Mesenchymal stem cell (in vitro differentiated cells and primary cell): Measurements from ENCODE around the gene PERP.

Experiments used
- DNase-seq: peaks from one replicate; pipeline ENCODE4 v3.0.0-alpha.2; 2013
- H2AFZ ChIP-seq: one replicate; pipeline ENCODE4 v1.6.1; 2013; ENCODE audit warnings: low read depth, mild to moderate bottlenecking, control low read depth, inconsistent platforms, low read length, moderate library complexity
- H2AK5ac ChIP-seq: 2 replicates; pipeline ENCODE4 v1.6.1; 2013; ENCODE audit warnings: low read length, moderate library complexity, mild to moderate bottlenecking, inconsistent platforms; ENCODE audit not compliant: severe bottlenecking
- H2BK120ac ChIP-seq: one replicate; pipeline ENCODE4 v1.6.1; 2013; ENCODE audit warnings: low read depth, mild to moderate bottlenecking, inconsistent platforms, low read length, moderate library complexity
- H2BK12ac ChIP-seq, 2 experiments: one replicate each; pipeline ENCODE4 v1.6.1; 2013; ENCODE audit warnings: inconsistent platforms in 2 of 2, low read length in 2 of 2, mild to moderate bottlenecking in 2 of 2, moderate library complexity in 2 of 2, control low read depth in 1 of 2
- H2BK15ac ChIP-seq: one replicate; pipeline ENCODE4 v1.6.1; 2013; ENCODE audit warnings: mild to moderate bottlenecking, low read depth, inconsistent platforms; ENCODE audit not compliant: poor library complexity, severe bottlenecking
- H2BK5ac ChIP-seq: 2 replicates; pipeline ENCODE4 v1.6.1; 2013; ENCODE audit warnings: low read depth, mild to moderate bottlenecking, low read length, control low read depth, inconsistent platforms; ENCODE audit not compliant: poor library complexity, severe bottlenecking
- H3K14ac ChIP-seq, 2 experiments: one replicate each; pipeline ENCODE4 v1.6.1; 2013; ENCODE audit warnings: inconsistent platforms in 2 of 2, low read length in 2 of 2, control low read depth in 1 of 2, mild to moderate bottlenecking in 1 of 2, moderate library complexity in 1 of 2
- H3K18ac ChIP-seq, 2 experiments: one replicate each; pipeline ENCODE4 v1.6.1; 2013; ENCODE audit warnings: inconsistent platforms in 2 of 2, low read length in 2 of 2, control low read depth in 1 of 2, low read depth in 1 of 2, mild to moderate bottlenecking in 1 of 2
- H3K23ac ChIP-seq, 2 experiments: one replicate each; pipeline ENCODE4 v1.6.1; 2013; ENCODE audit warnings: inconsistent platforms in 2 of 2, low read length in 2 of 2, mild to moderate bottlenecking in 2 of 2, moderate library complexity in 2 of 2, control low read depth in 1 of 2
- H3K27ac ChIP-seq: 2 replicates; pipeline ENCODE4 v1.5.1; 2013; ENCODE audit warnings: mild to moderate bottlenecking, moderate library complexity, low read length, control low read depth, inconsistent platforms; ENCODE audit not compliant: poor library complexity, severe bottlenecking
- H3K27me3 ChIP-seq, 2 experiments: 2 replicates each; pipeline versions ENCODE4 v1.6.1 to v1.7.0; 2013; ENCODE audit warnings: low read length in 2 of 2, mild to moderate bottlenecking in 2 of 2, moderate library complexity in 2 of 2, control low read depth in 1 of 2, inconsistent platforms in 1 of 2; ENCODE audit not compliant: control insufficient read depth in 1 of 2, insufficient read depth in 1 of 2
- H3K36me3 ChIP-seq, 2 experiments: 2 replicates each; pipeline versions ENCODE4 v1.6.1 to v1.7.0; 2013; ENCODE audit warnings: low read length in 2 of 2, control low read depth in 1 of 2, inconsistent platforms in 1 of 2, low read depth in 1 of 2, mild to moderate bottlenecking in 1 of 2; ENCODE audit not compliant: insufficient read depth in 2 of 2, control insufficient read depth in 1 of 2
- H3K4ac ChIP-seq, 2 experiments: one replicate each; pipeline ENCODE4 v1.6.1; 2013; ENCODE audit warnings: inconsistent platforms in 2 of 2, low read length in 2 of 2, mild to moderate bottlenecking in 2 of 2, moderate library complexity in 2 of 2, control low read depth in 1 of 2, low read depth in 1 of 2
- H3K4me1 ChIP-seq: 2 replicates; pipeline ENCODE4 v1.6.1; 2013; ENCODE audit warnings: low read depth, low read length, control low read depth; ENCODE audit not compliant: control insufficient read depth, insufficient read depth
- H3K4me2 ChIP-seq: 2 replicates; pipeline ENCODE4 v1.6.1; 2013; ENCODE audit warnings: low read length, mild to moderate bottlenecking, inconsistent platforms; ENCODE audit not compliant: poor library complexity, severe bottlenecking
- H3K4me3 ChIP-seq, 2 experiments: 2 replicates each; pipeline versions ENCODE4 v1.5.1 to v1.7.0; 2013; ENCODE audit warnings: low read length in 2 of 2, mild to moderate bottlenecking in 2 of 2, control low read depth in 1 of 2, low read depth in 1 of 2; ENCODE audit not compliant: insufficient read depth in 1 of 2
- H3K79me1 ChIP-seq: replicated peaks from 2 replicates; pipeline ENCODE4 v1.6.1; 2013; ENCODE audit warnings: mild to moderate bottlenecking, control low read depth, low read length, inconsistent platforms; ENCODE audit not compliant: poor library complexity, severe bottlenecking
- H3K9ac ChIP-seq: 2 replicates; pipeline ENCODE4 v1.7.0; 2013; ENCODE audit warnings: mild to moderate bottlenecking, low read length, moderate library complexity
- H3K9me3 ChIP-seq: 2 replicates; pipeline ENCODE4 v1.7.0; 2013; ENCODE audit warnings: mild to moderate bottlenecking, low read length; ENCODE audit not compliant: control insufficient read depth
- H4K8ac ChIP-seq: one replicate; pipeline ENCODE4 v1.6.1; 2013; ENCODE audit warnings: inconsistent platforms, mild to moderate bottlenecking, low read length, moderate library complexity
- H4K91ac ChIP-seq: one replicate; pipeline ENCODE4 v1.6.1; 2013; ENCODE audit warnings: mild to moderate bottlenecking, low read length, inconsistent platforms
- WGBS: methylation state at CpG from one replicate; pipeline ENCODE4 v1.1.7; 2013; ENCODE audit warnings: mixed read lengths; 5-methylcytosine and 5-hydroxymethylcytosine counted together

Gene PERP

DNA sequence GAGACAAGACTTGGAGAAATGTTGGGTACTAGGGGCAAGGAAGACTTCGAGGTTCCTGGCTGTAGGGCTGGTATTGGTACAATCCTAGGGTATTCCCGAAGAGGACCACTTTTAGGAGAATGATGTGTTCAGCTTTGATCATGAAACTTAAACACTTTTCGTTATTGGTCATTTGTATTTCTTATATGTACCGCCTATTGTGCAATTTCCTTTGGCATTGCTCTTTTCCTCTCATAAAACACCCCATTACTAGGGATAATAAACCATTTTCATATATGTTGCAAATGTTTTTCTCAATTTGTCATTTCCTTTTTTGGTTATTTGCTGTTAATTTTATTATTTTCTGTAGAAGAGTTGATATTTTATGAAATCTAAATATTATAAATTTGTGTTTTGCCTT, 35.6 kb upstream of the PERP start:
- Histone ChIP-seq H3K4me2 (no peak overlapping the region), H3K4ac (no peak overlapping the region), H2BK12ac (no peak overlapping the region), H2BK5ac (no peak overlapping the region), H3K9me3 (no peaks in the 10 kb centered on the region), H3K23ac (no peak overlapping the region), H2BK15ac (no peak overlapping the region), H3K79me1 (no peaks in the 10 kb centered on the region), H2AK5ac (no peak overlapping the region), H4K91ac (no peak overlapping the region), H3K36me3 (no peaks in the 10 kb centered on the region), H3K27ac (no peak overlapping the region), H3K4me3 (no peak overlapping the region), H3K14ac (no peak overlapping the region), H2BK120ac (no peak overlapping the region), H4K8ac (no peak overlapping the region), H3K9ac (no peak overlapping the region), H3K4me1 (no peaks in the 10 kb centered on the region), H2AFZ (no peak overlapping the region), H3K18ac (no peak overlapping the region), H3K27me3 (peaks cover 0 to 6% of the 10 kb centered on the region in 2 experiments)
- 83% methylated on average over 2 of the region's 4 CpGs for WGBS
- DNase-seq: no peak

DNA sequence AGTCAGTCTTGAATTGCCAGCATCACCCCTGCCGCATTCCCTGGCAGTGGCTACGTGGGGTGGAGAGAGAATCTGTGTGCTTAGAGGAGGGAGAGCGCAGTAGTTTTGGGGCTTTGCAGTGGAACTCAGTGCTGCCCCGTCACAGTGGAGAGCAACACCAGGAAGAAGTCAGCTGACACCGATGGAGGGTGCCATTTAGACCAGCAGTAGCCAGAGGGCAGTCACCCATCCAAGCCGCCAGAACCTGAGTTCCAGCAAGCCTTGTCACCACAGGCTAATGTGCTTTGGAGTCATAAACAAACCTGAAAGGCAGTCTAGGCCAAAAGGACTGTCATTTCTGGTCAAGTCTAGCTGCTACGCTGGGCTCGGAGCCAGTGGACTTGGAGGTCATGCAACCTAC, 22.0 kb upstream of the PERP start:
- H3K27ac ChIP-seq: no peak overlapping the region
- no peak overlapping the region for H3K4me2 ChIP-seq
- no peak overlapping the region for H3K4me3 ChIP-seq
- H2BK15ac ChIP-seq: no peak overlapping the region
- H3K27me3 ChIP-seq: peaks cover 0 to 4% of the 10 kb centered on the region in 2 experiments
- no peaks in the 10 kb centered on the region for H3K79me1 ChIP-seq
- DNase-seq: no peak
- H3K23ac ChIP-seq: no peak overlapping the region
- no peak overlapping the region for H2AFZ ChIP-seq
- WGBS: 82% methylated on average over 8 of the region's 8 CpGs
- no peak overlapping the region for H2BK120ac ChIP-seq
- no peak overlapping the region for H3K4ac ChIP-seq
- no peak overlapping the region for H4K91ac ChIP-seq
- no peak overlapping the region for H3K18ac ChIP-seq
- no peak overlapping the region for H2AK5ac ChIP-seq
- H3K9me3 ChIP-seq: no peaks in the 10 kb centered on the region
- no peaks in the 10 kb centered on the region for H3K4me1 ChIP-seq
- no peak overlapping the region for H4K8ac ChIP-seq
- no peak overlapping the region for H2BK5ac ChIP-seq
- no peaks in the 10 kb centered on the region for H3K36me3 ChIP-seq
- no peak overlapping the region for H2BK12ac ChIP-seq
- no peak overlapping the region for H3K14ac ChIP-seq
- no peak overlapping the region for H3K9ac ChIP-seq

- Histone ChIP-seq H3K27ac (no peak overlapping the region), H3K4me1 (no peaks in the 10 kb centered on the region), H3K4me2 (peak overlapping the region; percentile 45), H2AFZ (no peak overlapping the region), H3K18ac (no peak overlapping the region), H3K23ac (no peak overlapping the region), H3K9me3 (no peaks in the 10 kb centered on the region), H2BK12ac (no peak overlapping the region), H4K8ac (no peak overlapping the region), H3K4me3 (no peak overlapping the region), H2BK15ac (no peak overlapping the region), H3K9ac (no peak overlapping the region), H3K36me3 (no peaks in the 10 kb centered on the region), H4K91ac (no peak overlapping the region), H3K4ac (no peak overlapping the region), H2AK5ac (no peak overlapping the region), H2BK120ac (no peak overlapping the region), H3K79me1 (no peaks in the 10 kb centered on the region), H2BK5ac (no peak overlapping the region), H3K14ac (no peak overlapping the region), H3K27me3 (peaks cover 3 to 4% of the 10 kb centered on the region in 2 experiments)
- no peak for DNase-seq
- 98% methylated on average over 2 of the region's 3 CpGs for WGBS
Measured at GRCh38 chr6:138128096-138128495, 20.9 kb upstream of the PERP start.

- no peak overlapping the region for H4K8ac ChIP-seq
- no peak overlapping the region for H3K23ac ChIP-seq
- H3K27me3 ChIP-seq: peaks cover 0 to 22% of the 10 kb centered on the region in 2 experiments
- no peaks in the 10 kb centered on the region for H3K4me1 ChIP-seq
- H2BK5ac ChIP-seq: no peak overlapping the region
- H3K18ac ChIP-seq: no peak overlapping the region
- no peak overlapping the region for H2AK5ac ChIP-seq
- H3K14ac ChIP-seq: no peak overlapping the region
- H3K4ac ChIP-seq: no peak overlapping the region
- no peak overlapping the region for H3K4me3 ChIP-seq
- H3K79me1 ChIP-seq: no peaks in the 10 kb centered on the region
- H3K27ac ChIP-seq: no peak overlapping the region
- H2BK12ac ChIP-seq: no peak overlapping the region
- no peak overlapping the region for H2BK120ac ChIP-seq
- WGBS: 88% methylated on average over 3 of the region's 4 CpGs
- no peak for DNase-seq
- no peak overlapping the region for H4K91ac ChIP-seq
- H3K9me3 ChIP-seq: no peaks in the 10 kb centered on the region
- H3K36me3 ChIP-seq: no peaks in the 10 kb centered on the region
- H3K4me2 ChIP-seq: no peak overlapping the region
- H3K9ac ChIP-seq: no peak overlapping the region
- H2BK15ac ChIP-seq: no peak overlapping the region
- H2AFZ ChIP-seq: no peak overlapping the region
Measured at GRCh38 chr6:138124096-138124495, 16.9 kb upstream of the PERP start.
